Measurements from ENCODE around the gene KRTAP4-16.
A peak's percentile ranks its signal among the peaks of the same experiment; 100 is the strongest.
"Not testable (repeated sequence)": the region's sequence is repeated elsewhere in the genome, so short reads cannot be mapped to it uniquely, and the experiment has no call there.

Gene KRTAP4-16

GRCh38 chr17:41101586-41102259 is at the start of gene KRTAP4-16:
KRTAP4-16 (minus strand) TSS chr17:41102209; CDS start chr17:41102209, 0 bp downstream.
- no peak within 1 kb of the TSS for H3K27ac ChIP-seq

GRCh38 chr17:41151525-41151924 is 49.5 kb upstream of the KRTAP4-16 start:
- no peak overlapping the region for H3K27ac ChIP-seq
- no peak overlapping the region for H3K4me3 ChIP-seq

More at GRCh38 chr17:41101586-41102259, at the start of gene KRTAP4-16:
- H3K4me3 ChIP-seq = no peak within 1 kb of the TSS

GRCh38 chr17:41150026-41150425 is 48.0 kb upstream of the KRTAP4-16 start:
- H3K27ac ChIP-seq = no peak overlapping the region

GRCh38 chr17:41149652-41149985 is 47.6 kb upstream of the KRTAP4-16 start, which contains the start of gene KRTAP4-5:
KRTAP4-5 (minus strand) TSS chr17:41149825; CDS start chr17:41149767, 58 bp downstream.
- H3K4me3 ChIP-seq = no peak within 1 kb of the TSS
- no peak within 1 kb of the TSS for H3K27ac ChIP-seq

More at GRCh38 chr17:41150026-41150425, 48.0 kb upstream of the KRTAP4-16 start:
- H3K4me3 ChIP-seq = no peak overlapping the region

GRCh38 chr17:41148971-41149651 is 47.1 kb upstream of the KRTAP4-16 start:
- not testable (repeated sequence) for H3K27ac ChIP-seq, H3K4me3 ChIP-seq

- Histone ChIP-seq H3K27ac (no peak overlapping the region), H3K4me3 (no peak overlapping the region)
These were observed 45.7 kb upstream of the KRTAP4-16 start for GRCh38 chr17:41147531-41148204.

- Histone ChIP-seq H3K27ac (no peak overlapping the region), H3K4me3 (no peak overlapping the region)
These were observed 43.3 kb upstream of the KRTAP4-16 start for GRCh38 chr17:41145261-41145660.

- Histone ChIP-seq H3K4me3 (no peak overlapping the region), H3K27ac (no peak overlapping the region)
These were observed 42.8 kb upstream of the KRTAP4-16 start for GRCh38 chr17:41144846-41145245.

- H3K27ac ChIP-seq = no peak overlapping the region
- H3K4me3 ChIP-seq = no peak overlapping the region
These were observed 39.4 kb upstream of the KRTAP4-16 start for GRCh38 chr17:41141361-41141760.

GRCh38 chr17:41140360-41141131 is 38.5 kb upstream of the KRTAP4-16 start, which contains the start of gene KRTAP4-6:
KRTAP4-6 (minus strand) TSS chr17:41140544; CDS start chr17:41140487, 57 bp downstream.
- Histone ChIP-seq H3K4me3 (no peak within 1 kb of the TSS), H3K27ac (no peak within 1 kb of the TSS)

GRCh38 chr17:41139865-41140264 is 37.9 kb upstream of the KRTAP4-16 start:
- H3K27ac ChIP-seq, H3K4me3 ChIP-seq: not testable (repeated sequence)

- H3K4me3 ChIP-seq = no peak overlapping the region
- H3K27ac ChIP-seq = peak overlapping the region in 1 of 21 experiments; percentile 70
These were observed 32.1 kb upstream of the KRTAP4-16 start for GRCh38 chr17:41133880-41134735.

GRCh38 chr17:41131979-41132378 is 30.0 kb upstream of the KRTAP4-16 start:
- Histone ChIP-seq H3K27ac (no peak overlapping the region), H3K4me3 (no peak overlapping the region)

GRCh38 chr17:41127371-41127770 is 25.4 kb upstream of the KRTAP4-16 start:
- Histone ChIP-seq H3K27ac (no peak overlapping the region), H3K4me3 (no peak overlapping the region)

- no peak overlapping the region for H3K4me3 ChIP-seq
- H3K27ac ChIP-seq = no peak overlapping the region
These were observed 24.4 kb upstream of the KRTAP4-16 start for GRCh38 chr17:41126412-41126811.

- no peak overlapping the region for H3K4me3 ChIP-seq
- H3K27ac ChIP-seq = no peak overlapping the region
These were observed 23.1 kb upstream of the KRTAP4-16 start for GRCh38 chr17:41125064-41125463.

- not testable (repeated sequence) for H3K27ac ChIP-seq, H3K4me3 ChIP-seq
These were observed 22.0 kb upstream of the KRTAP4-16 start, which contains the start of gene KRTAP4-12 for GRCh38 chr17:41123991-41124371. KRTAP4-12 (minus strand) TSS chr17:41124182; CDS start chr17:41124122, 60 bp downstream.

- not testable (repeated sequence) for H3K4me3 ChIP-seq, H3K27ac ChIP-seq
These were observed 21.4 kb upstream of the KRTAP4-16 start for GRCh38 chr17:41123292-41123990.
